ENCODE results near the gene NCKAP5L. TPM values are rescaled to one million over a fixed set of nuclear protein-coding genes. Genes with fewer than 3 reads are reported as not detected.

NCKAP5L gene
- total RNA-seq, 4 donors from 2014 or later: 15.0 to 30.5 (median 23.0) TPM

DNA sequence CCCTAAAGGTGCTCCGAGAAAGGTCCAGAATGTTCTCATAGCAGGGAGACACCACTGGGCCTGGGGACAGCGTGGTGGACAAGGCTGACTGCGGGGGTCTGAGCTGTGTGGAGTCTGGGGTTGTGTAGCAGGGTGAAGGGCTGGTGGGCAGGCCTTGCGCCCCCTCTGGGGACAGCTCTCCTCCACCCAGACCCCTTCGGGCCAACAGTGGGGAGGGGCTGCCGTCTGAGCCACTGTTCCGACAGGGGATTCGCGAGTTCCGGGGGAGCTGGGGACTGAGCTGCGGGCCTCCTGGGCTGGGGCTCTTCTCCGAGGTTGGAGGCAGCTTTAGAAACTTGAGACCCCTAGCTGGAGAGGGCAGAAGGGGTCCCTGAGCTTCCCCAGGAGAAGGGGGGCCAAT lies 32.1 kb downstream of the NCKAP5L start:
- no peak for TF ChIP-seq POLR2A (IDR thresholded peaks at IDR 0.05; ENCODE audit: low read depth)
- TF ChIP-seq, protein P1, sequence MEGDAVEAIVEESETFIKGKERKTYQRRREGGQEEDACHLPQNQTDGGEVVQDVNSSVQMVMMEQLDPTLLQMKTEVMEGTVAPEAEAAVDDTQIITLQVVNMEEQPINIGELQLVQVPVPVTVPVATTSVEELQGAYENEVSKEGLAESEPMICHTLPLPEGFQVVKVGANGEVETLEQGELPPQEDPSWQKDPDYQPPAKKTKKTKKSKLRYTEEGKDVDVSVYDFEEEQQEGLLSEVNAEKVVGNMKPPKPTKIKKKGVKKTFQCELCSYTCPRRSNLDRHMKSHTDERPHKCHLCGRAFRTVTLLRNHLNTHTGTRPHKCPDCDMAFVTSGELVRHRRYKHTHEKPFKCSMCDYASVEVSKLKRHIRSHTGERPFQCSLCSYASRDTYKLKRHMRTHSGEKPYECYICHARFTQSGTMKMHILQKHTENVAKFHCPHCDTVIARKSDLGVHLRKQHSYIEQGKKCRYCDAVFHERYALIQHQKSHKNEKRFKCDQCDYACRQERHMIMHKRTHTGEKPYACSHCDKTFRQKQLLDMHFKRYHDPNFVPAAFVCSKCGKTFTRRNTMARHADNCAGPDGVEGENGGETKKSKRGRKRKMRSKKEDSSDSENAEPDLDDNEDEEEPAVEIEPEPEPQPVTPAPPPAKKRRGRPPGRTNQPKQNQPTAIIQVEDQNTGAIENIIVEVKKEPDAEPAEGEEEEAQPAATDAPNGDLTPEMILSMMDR (IDR thresholded peaks at IDR 0.05): no peak
- TF ChIP-seq POLR2AphosphoS5 (IDR thresholded peaks at IDR 0.05): no peak
- no peak for TF ChIP-seq EP300 (IDR thresholded peaks at IDR 0.05)
- H3K4me1 ChIP-seq: peaks cover 0 to under 1% (median 0%) of the 10 kb centered on the region in 4 donors
- no peak overlapping the region for H3K27ac ChIP-seq (replicated peaks in 1 of 4)
- no peak for DNase-seq (ENCODE audit: extremely low spot score)
- peaks cover 14 to 100% (median 93%) of the 10 kb centered on the region in 4 donors for H3K36me3 ChIP-seq
- no peak overlapping the region for H3K4me3 ChIP-seq
- WGBS: 96% methylated on average over 3 of the region's 12 CpGs
- no peaks in the 10 kb centered on the region for H3K9me3 ChIP-seq
- no peaks in the 10 kb centered on the region for H3K27me3 ChIP-seq
- intact Hi-C loops (cut with DNase I): no loop called here

GRCh38 chr12:49795654-49796105 lies 32.5 kb downstream of the NCKAP5L start:
- H3K4me3 ChIP-seq: no peak overlapping the region

GRCh38 chr12:49794811-49795653 lies 33.2 kb downstream of the NCKAP5L start:
- intact Hi-C loops (cut with DNase I): no loop called here
- DNase-seq (ENCODE audit: extremely low spot score): no peak
- TF ChIP-seq POLR2AphosphoS5 (IDR thresholded peaks at IDR 0.05) (no peak), POLR2A (IDR thresholded peaks at IDR 0.05; ENCODE audit: low read depth) (no peak), EP300 (IDR thresholded peaks at IDR 0.05) (no peak)
- TF ChIP-seq, protein P1 (IDR thresholded peaks at IDR 0.05): no peak
- H3K4me1 ChIP-seq: no peaks in the 10 kb centered on the region
- H3K9me3 ChIP-seq: no peaks in the 10 kb centered on the region
- H3K27ac ChIP-seq (replicated peaks in 1 of 4): no peak overlapping the region
- 90% methylated on average over 11 of the region's 32 CpGs for whole genome bisulfite sequencing
- H3K36me3 ChIP-seq: peaks cover 14 to 96% (median 90%) of the 10 kb centered on the region in 4 donors
- H3K27me3 ChIP-seq: no peaks in the 10 kb centered on the region
- no peak overlapping the region for H3K4me3 ChIP-seq

More at GRCh38 chr12:49795654-49796105, 32.5 kb downstream of the NCKAP5L start:
- no peak for DNase-seq (ENCODE audit: extremely low spot score)
- Histone ChIP-seq H3K27me3 (no peaks in the 10 kb centered on the region), H3K9me3 (no peaks in the 10 kb centered on the region), H3K4me1 (no peaks in the 10 kb centered on the region), H3K27ac (replicated peaks in 1 of 4) (no peak overlapping the region), H3K36me3 (peaks cover 14 to 100% (median 93%) of the 10 kb centered on the region in 4 donors)
- WGBS: 95% methylated on average over 9 of the region's 12 CpGs
- TF ChIP-seq EP300 (IDR thresholded peaks at IDR 0.05) (no peak), POLR2AphosphoS5 (IDR thresholded peaks at IDR 0.05) (no peak), POLR2A (IDR thresholded peaks at IDR 0.05; ENCODE audit: low read depth) (no peak)
- TF ChIP-seq, protein P1 (IDR thresholded peaks at IDR 0.05): no peak
- intact Hi-C loops (cut with DNase I): no loop called here

DNA sequence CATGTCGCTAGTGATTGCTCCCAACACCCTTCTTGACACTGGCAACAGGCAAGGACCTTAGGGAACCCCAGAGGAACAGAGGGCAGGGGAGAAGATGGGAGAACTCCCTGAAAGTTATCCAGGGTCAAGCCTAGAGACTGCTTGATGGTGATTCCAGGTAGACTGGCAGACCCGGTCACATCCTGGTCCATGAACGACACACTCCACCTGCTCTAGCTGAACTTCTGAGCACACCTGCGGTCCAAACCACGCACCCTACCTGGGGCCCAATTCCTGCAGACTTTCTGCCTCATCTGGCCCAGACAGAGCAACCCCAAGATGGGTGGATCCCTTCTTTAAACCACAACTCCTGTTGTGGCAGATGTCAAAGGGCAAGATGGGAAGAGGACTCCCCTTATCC lies 34.2 kb downstream of the NCKAP5L start:
- TF ChIP-seq EP300 (IDR thresholded peaks at IDR 0.05) (no peak), POLR2AphosphoS5 (IDR thresholded peaks at IDR 0.05) (no peak), POLR2A (IDR thresholded peaks at IDR 0.05; ENCODE audit: low read depth) (no peak)
- TF ChIP-seq, protein P1 (IDR thresholded peaks at IDR 0.05): no peak
- intact Hi-C loops (cut with DNase I): no loop called here
- Histone ChIP-seq H3K9me3 (no peaks in the 10 kb centered on the region), H3K36me3 (peaks cover 14 to 93% (median 86%) of the 10 kb centered on the region in 4 donors), H3K4me1 (no peaks in the 10 kb centered on the region), H3K27me3 (no peaks in the 10 kb centered on the region), H3K4me3 (no peak overlapping the region), H3K27ac (replicated peaks in 1 of 4) (no peak overlapping the region)
- no peak for DNase-seq (ENCODE audit: extremely low spot score)
- 93% methylated on average over 4 of the region's 5 CpGs for WGBS

Measured in esophagus muscularis mucosa (tissue), 4 donors.